Left lobe of liver (tissue), 2 donors: Measurements from ENCODE around the gene YY1. TPM values are rescaled to one million over a fixed set of nuclear protein-coding genes. Genes with fewer than 3 reads are reported as not detected.
A peak's percentile ranks its signal among the peaks of the same experiment; 100 is the strongest.
"Not testable (repeated sequence)": the region's sequence is repeated elsewhere in the genome, so short reads cannot be mapped to it uniquely, and the experiment has no call there.

Source experiments
- ATAC-seq: fragments of 200-7000 bp; cut with Tn5 transposase; one replicate; pipeline ENCODE4 v1.9.1; 2020; ENCODE audit warnings: mild to moderate bottlenecking, moderate library complexity
- DNase-seq: peaks from one replicate; pipeline ENCODE4 v3.0.0-alpha.2; 2020; ENCODE audit warnings: low spot score
- total RNA-seq: library from RNA; stranded (reverse); gene quantifications from one replicate; pipeline ENCODE4 v1.2.1, GENCODE V29; 2021
- donor health status: DM: no; HTN: no; CAD: no; lungs with moderate emphysema.
- donor health status: DM: no; HTN: yes; CAD: no.

The YY1 gene
- total RNA-seq, 1 donor from 2014 or later, result 34.2 TPM

GRCh38 chr14:100213587-100213955, 25.4 kb upstream of the YY1 start:
- no peak for DNase-seq
- no peak for ATAC-seq

GRCh38 chr14:100213956-100214769, 24.8 kb upstream of the YY1 start:
- DNase-seq, result peak; percentile 94
- peak; percentile 96 for ATAC-seq

GRCh38 chr14:100214770-100215083, 24.2 kb upstream of the YY1 start:
- no peak for DNase-seq
- no peak for ATAC-seq

- ATAC-seq, result no peak
- DNase-seq, result no peak
Measured at GRCh38 chr14:100215330-100215885, 23.5 kb upstream of the YY1 start.

- no peak for ATAC-seq
- no peak for DNase-seq
Measured at GRCh38 chr14:100219126-100219785, 19.7 kb upstream of the YY1 start.

- ATAC-seq, result peak; percentile 95
- peak; percentile 56 for DNase-seq
Measured at GRCh38 chr14:100221533-100222223, 17.3 kb upstream of the YY1 start.

- no peak for ATAC-seq
Measured at GRCh38 chr14:100222224-100223093, 16.5 kb upstream of the YY1 start.

GRCh38 chr14:100223332-100224201, 15.4 kb upstream of the YY1 start:
- ATAC-seq, result no peak
- DNase-seq, result no peak

More at GRCh38 chr14:100222224-100223093, 16.5 kb upstream of the YY1 start:
- DNase-seq, result no peak

- no peak for ATAC-seq
- DNase-seq, result no peak
Measured at GRCh38 chr14:100224229-100224866, 14.6 kb upstream of the YY1 start.

- no peak for ATAC-seq
- DNase-seq, result no peak
Measured at GRCh38 chr14:100225169-100225568, 13.8 kb upstream of the YY1 start.

- ATAC-seq (no peak), DNase-seq (no peak)
Measured at GRCh38 chr14:100230361-100230760, 8.6 kb upstream of the YY1 start.

- ATAC-seq, result no peak
- DNase-seq, result no peak
Measured at GRCh38 chr14:100234511-100234910, 4.4 kb upstream of the YY1 start.

- ATAC-seq, DNase-seq: not testable (repeated sequence)
Measured at GRCh38 chr14:100236271-100236818, 2.6 kb upstream of the YY1 start.

- DNase-seq (no peak), ATAC-seq (no peak)
Measured at GRCh38 chr14:100236881-100237280, 2.1 kb upstream of the YY1 start.

- DNase-seq, result peak; percentile 57
- peak; percentile 9 for ATAC-seq
Measured at GRCh38 chr14:100237735-100238418, 1.1 kb upstream of the YY1 start.

GRCh38 chr14:100239211-100239839, 381 bp downstream of the YY1 start:
- ATAC-seq, result no peak
- peak; percentile 63 for DNase-seq

- peak; percentile 92 for DNase-seq
- peak; percentile 65 for ATAC-seq
Measured at GRCh38 chr14:100239840-100240667, 1.1 kb downstream of the YY1 start.
